C1 segment of cervical spinal cord (tissue), 14 donors: ENCODE measurements around the gene DRC7.

Experiments used
- DNase-seq, 14 donors: peaks; one replicate each; lab custom pipeline; 2025; lab: John Stamatoyannopoulos, UW

Gene DRC7

GRCh38 chr16:57676553-57677085, 18.0 kb upstream of the DRC7 start:
- no peak for DNase-seq

GRCh38 chr16:57677622-57678369, 16.8 kb upstream of the DRC7 start:
- DNase-seq, result no peak

GRCh38 chr16:57679016-57679415, 15.6 kb upstream of the DRC7 start:
- no peak for DNase-seq

- no peak for DNase-seq
Observed at GRCh38 chr16:57679767-57680482, 14.7 kb upstream of the DRC7 start.

GRCh38 chr16:57680842-57681375, 13.7 kb upstream of the DRC7 start:
- no peak for DNase-seq

- DNase-seq, result no peak
Observed at GRCh38 chr16:57681950-57682728, 12.5 kb upstream of the DRC7 start.

GRCh38 chr16:57682809-57683635, 11.6 kb upstream of the DRC7 start:
- DNase-seq, result no peak

- no peak for DNase-seq
Observed at GRCh38 chr16:57683636-57684545, 10.7 kb upstream of the DRC7 start.

- DNase-seq, result no peak
Observed at GRCh38 chr16:57684626-57685358, 9.8 kb upstream of the DRC7 start.

- no peak for DNase-seq
Observed at GRCh38 chr16:57685633-57686032, 9.0 kb upstream of the DRC7 start.

- DNase-seq, result no peak
Observed at GRCh38 chr16:57686577-57686976, 8.0 kb upstream of the DRC7 start.

- no peak for DNase-seq
Observed at GRCh38 chr16:57687363-57687929, 7.2 kb upstream of the DRC7 start.

GRCh38 chr16:57688487-57688986, 6.1 kb upstream of the DRC7 start:
- DNase-seq, result no peak

GRCh38 chr16:57688987-57689761, 5.4 kb upstream of the DRC7 start:
- DNase-seq, result no peak

- DNase-seq, result no peak
Observed at GRCh38 chr16:57689762-57690558, 4.6 kb upstream of the DRC7 start.

- DNase-seq, result no peak
Observed at GRCh38 chr16:57690782-57691471, 3.7 kb upstream of the DRC7 start.
